C4-2B (cell line): ENCODE data around the gene LHB.

ENCODE experiments used
- H3K27ac ChIP-seq: fragments of 450-650 bp; 2 replicates; pipeline ENCODE4 v1.5.1; 2017
- ZFX ChIP-seq: fragments of 450-650 bp; IDR thresholded peaks from 2 replicates; pipeline ENCODE4 v1.6.1; 2017
- TF ChIP-seq, protein P1 (sequence below): fragments of 450-650 bp; conservative IDR thresholded peaks from 2 replicates; pipeline ENCODE4 v1.5.1; 2017; ENCODE audit warnings: mild to moderate bottlenecking

The LHB gene

DNA sequence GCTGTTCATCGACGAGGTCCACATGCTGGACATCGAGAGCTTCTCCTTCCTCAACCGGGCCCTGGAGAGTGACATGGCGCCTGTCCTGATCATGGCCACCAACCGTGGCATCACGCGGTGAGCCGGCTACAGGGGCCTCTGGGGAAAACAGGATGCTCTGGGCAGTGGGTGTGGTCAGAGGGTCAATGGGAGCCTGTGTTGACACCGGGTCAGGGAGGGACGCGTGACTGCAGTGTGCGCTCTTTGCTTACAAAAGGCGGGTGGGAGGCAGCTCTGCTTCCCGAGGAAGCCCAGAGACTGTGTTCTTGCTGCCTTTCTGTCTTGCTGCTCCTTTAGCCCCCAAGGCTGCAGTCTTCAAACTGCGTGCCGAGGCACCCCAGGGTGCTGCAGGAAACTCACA, 5.7 kb downstream of the LHB start:
- no peak overlapping the region for H3K27ac ChIP-seq
- TF ChIP-seq, protein P1, sequence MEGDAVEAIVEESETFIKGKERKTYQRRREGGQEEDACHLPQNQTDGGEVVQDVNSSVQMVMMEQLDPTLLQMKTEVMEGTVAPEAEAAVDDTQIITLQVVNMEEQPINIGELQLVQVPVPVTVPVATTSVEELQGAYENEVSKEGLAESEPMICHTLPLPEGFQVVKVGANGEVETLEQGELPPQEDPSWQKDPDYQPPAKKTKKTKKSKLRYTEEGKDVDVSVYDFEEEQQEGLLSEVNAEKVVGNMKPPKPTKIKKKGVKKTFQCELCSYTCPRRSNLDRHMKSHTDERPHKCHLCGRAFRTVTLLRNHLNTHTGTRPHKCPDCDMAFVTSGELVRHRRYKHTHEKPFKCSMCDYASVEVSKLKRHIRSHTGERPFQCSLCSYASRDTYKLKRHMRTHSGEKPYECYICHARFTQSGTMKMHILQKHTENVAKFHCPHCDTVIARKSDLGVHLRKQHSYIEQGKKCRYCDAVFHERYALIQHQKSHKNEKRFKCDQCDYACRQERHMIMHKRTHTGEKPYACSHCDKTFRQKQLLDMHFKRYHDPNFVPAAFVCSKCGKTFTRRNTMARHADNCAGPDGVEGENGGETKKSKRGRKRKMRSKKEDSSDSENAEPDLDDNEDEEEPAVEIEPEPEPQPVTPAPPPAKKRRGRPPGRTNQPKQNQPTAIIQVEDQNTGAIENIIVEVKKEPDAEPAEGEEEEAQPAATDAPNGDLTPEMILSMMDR: no peak

DNA sequence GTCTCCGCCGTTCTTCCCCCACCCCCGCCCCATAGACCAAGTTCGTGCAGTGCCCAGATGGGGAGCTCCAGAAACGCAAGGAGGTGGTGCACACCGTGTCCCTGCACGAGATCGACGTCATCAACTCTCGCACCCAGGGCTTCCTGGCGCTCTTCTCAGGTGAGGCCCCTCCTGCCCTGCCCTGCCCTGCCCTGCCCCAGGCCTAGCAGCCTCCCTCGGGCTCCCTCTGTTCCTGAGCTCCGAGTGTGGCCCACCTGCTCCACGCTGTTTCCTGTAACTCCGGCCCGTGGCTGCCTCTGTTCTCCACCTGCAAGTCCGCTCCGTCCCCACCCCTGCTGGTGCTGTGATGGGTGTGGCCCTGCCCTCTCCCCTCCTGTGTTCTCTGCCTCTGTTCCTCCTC, 6.4 kb downstream of the LHB start:
- no peak overlapping the region for H3K27ac ChIP-seq
- no peak for TF ChIP-seq ZFX
- TF ChIP-seq, protein P1: no peak

DNA sequence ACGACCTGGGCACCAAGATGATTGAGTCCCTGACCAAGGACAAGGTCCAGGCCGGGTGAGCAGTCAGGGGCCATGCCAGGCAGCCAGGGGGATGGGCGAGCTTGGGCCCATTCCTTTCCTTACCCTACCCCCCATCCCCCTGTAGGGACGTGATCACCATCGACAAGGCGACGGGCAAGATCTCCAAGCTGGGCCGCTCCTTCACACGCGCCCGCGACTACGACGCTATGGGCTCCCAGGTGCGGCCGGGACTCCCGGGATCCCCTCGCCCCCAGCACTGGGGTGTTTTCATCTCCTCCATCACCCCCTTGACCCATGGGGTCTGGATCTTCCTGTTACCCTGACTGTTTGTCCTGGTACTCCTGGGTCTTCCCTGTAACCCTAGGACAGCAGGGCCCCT, 7.1 kb downstream of the LHB start:
- TF ChIP-seq, protein P1: no peak
- TF ChIP-seq ZFX: no peak

DNA sequence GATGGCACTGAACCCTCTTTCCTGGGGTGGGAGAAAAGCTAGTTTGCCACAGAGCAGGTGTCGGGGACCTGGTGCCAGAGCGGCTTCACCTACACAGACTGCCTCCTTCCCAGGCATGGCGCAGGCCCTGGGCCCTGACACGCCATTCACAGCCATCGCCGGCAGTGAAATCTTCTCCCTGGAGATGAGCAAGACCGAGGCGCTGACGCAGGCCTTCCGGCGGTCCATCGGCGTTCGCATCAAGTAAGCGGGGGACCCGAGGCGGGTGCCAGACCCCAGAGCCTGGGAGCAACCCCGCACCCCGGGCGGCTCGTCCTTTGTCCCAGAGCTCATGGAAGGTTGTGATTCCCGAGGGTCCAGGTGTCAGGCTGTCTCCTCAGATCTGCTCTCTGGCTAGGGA, 10.0 kb downstream of the LHB start:
- TF ChIP-seq ZFX: no peak
- TF ChIP-seq, protein P1: no peak
- no peak overlapping the region for H3K27ac ChIP-seq

More for the DNA sequence above, 7.1 kb downstream of the LHB start:
- H3K27ac ChIP-seq: no peak overlapping the region

DNA sequence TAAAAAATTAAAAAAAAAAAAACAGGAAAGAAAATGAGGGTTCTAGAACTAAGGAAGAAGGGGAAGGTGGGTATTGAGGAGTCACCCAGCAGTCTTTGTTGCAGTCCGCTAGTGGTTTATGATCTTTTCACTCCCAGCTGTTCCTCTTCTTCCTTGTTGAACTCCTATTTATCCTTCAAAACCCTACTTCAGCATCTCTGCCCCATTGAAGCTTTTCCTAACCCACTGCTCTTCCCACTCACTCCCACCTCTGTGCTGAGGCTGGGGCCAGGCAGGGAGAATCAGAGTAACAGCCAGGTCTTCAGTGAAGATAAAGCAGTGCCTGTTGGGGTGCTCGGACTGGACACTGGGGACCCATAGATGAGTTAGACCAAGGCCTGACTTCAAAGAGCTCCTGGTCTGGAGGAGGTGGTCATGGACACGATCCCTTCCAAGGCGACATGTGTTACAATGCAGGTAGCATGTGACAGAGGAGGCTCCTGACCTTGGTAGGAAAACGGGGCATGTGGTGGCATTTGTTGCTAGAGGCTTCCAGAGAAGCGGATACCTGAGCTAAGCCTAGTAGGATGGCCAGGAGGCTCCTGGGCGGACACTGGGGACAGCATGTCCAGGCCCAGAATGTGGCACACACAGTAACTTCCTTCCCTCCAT, 11.8 kb downstream of the LHB start:
- no peak for TF ChIP-seq ZFX
- TF ChIP-seq, protein P1: no peak
- no peak overlapping the region for H3K27ac ChIP-seq

DNA sequence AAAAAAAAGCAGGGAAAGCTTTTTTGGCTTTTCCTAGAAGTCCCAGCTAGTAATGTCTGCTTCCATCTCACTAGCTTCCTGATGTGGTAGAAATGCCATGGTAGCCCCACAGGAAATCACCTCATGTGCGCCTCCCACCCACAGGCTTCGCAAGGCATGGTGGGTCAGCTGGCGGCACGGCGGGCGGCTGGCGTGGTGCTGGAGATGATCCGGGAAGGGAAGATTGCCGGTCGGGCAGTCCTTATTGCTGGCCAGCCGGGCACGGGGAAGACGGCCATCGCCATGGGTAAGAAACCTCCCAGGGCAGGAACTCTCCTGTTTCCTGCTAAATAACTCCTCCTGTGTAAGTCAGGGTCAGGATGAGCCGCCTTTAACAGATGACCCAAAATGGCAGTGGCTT, 12.8 kb downstream of the LHB start:
- no peak for TF ChIP-seq ZFX
- TF ChIP-seq, protein P1: no peak
- no peak overlapping the region for H3K27ac ChIP-seq

DNA sequence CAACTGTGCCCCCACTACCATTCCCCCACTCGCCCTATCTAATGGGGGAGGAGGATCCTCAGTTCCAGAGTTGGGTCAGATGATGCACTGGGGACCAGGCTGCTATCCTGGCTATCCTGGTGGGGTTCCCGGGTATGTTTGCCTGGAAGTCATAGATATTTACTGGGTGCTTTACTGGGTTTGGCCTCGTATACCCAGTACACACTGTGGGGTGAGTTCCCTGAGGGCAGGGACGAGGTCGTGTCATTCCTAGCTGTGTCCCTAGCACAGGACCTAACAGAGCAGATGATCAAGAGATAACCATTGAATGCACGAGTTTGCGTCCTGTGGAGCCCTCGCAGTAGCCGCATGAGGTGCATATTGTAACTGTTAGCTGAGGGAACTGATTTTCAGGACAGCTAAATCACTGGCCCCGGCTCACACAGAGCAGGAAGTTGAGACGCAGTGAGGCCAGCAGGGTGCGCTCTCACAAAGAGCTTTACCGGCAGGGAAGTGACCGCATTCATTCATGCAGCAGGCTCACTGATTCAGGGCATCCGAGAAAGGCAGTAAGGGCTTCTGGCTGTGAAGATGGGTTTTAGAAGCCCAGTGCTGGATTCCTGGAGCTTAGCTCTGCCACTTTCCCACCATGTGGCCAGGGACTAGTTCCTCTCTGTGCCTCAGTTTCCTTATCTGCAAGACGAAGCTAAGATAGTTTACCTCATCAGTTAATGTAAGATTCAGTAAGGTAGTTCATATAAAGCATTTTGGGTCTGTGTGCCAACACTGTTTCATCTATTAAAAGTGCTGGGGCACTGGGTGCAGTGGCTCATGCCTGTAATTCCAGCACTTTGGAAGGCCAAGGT, 17.2 kb downstream of the LHB start:
- TF ChIP-seq, protein P1: peak; percentile 53
- no peak for TF ChIP-seq ZFX
- H3K27ac ChIP-seq: no peak overlapping the region
